ENCODE results near the gene GTF3C5.

DNA sequence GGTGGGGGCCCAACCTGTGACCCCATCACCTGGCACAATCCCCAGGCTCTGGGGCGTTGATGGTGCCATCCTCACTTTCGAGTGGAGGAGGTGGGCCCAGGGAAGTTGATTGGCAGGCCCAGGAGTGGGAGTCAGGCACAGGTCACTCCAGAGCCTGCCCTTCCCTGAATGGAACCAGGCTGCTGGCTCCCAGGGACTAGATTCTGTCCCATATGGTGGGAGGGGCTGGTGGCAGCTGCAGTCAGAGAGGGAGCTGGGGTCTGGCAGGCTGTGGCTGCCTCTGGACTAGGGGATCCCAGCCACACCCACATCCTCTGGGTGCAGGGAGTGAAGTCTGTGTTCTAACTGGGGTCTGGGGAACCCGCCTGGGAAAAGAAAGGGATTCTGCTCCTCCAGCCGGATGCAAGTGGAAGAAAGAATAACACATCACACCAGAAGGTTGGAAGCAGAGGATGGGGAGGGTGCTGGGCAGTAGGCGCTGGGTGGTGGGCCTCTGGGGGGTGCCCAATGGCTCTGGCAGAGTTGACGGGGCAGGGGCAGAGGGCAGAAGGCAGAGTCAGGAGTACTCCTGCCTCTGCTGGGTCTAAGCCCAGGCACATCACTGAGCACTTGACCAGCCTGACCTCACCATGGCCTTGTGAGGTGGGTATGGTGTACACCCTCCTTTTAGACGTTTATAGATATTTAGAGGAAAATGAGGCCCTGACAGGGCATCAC lies 56.8 kb downstream of the GTF3C5 start:
- TF ChIP-seq FOSL2 (IDR thresholded peaks at IDR 0.05; ENCODE audit: borderline replicate concordance, low read depth) (no peak), TAF1 (IDR thresholded peaks at IDR 0.05; ENCODE audit: borderline replicate concordance, low read depth, low read length) (no peak), EZH2phosphoT487 (IDR thresholded peaks at IDR 0.05; ENCODE audit: borderline replicate concordance, low read depth) (no peak), EP300 (IDR thresholded peaks at IDR 0.05; ENCODE audit: borderline replicate concordance in 1 of 2, low read depth in 1 of 2, low read length in 1 of 2) (no peak)
- TF ChIP-seq, protein P1, sequence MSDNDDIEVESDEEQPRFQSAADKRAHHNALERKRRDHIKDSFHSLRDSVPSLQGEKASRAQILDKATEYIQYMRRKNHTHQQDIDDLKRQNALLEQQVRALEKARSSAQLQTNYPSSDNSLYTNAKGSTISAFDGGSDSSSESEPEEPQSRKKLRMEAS (IDR thresholded peaks at IDR 0.05; ENCODE audit: low read depth) = no peak
- TF ChIP-seq, protein P2, sequence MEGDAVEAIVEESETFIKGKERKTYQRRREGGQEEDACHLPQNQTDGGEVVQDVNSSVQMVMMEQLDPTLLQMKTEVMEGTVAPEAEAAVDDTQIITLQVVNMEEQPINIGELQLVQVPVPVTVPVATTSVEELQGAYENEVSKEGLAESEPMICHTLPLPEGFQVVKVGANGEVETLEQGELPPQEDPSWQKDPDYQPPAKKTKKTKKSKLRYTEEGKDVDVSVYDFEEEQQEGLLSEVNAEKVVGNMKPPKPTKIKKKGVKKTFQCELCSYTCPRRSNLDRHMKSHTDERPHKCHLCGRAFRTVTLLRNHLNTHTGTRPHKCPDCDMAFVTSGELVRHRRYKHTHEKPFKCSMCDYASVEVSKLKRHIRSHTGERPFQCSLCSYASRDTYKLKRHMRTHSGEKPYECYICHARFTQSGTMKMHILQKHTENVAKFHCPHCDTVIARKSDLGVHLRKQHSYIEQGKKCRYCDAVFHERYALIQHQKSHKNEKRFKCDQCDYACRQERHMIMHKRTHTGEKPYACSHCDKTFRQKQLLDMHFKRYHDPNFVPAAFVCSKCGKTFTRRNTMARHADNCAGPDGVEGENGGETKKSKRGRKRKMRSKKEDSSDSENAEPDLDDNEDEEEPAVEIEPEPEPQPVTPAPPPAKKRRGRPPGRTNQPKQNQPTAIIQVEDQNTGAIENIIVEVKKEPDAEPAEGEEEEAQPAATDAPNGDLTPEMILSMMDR (IDR thresholded peaks at IDR 0.05) = no peak

All from SK-N-SH (cell line).